ENCODE results near the gene DUS3L.
A peak's percentile ranks its signal among the peaks of the same experiment; 100 is the strongest.

The DUS3L gene

DNA sequence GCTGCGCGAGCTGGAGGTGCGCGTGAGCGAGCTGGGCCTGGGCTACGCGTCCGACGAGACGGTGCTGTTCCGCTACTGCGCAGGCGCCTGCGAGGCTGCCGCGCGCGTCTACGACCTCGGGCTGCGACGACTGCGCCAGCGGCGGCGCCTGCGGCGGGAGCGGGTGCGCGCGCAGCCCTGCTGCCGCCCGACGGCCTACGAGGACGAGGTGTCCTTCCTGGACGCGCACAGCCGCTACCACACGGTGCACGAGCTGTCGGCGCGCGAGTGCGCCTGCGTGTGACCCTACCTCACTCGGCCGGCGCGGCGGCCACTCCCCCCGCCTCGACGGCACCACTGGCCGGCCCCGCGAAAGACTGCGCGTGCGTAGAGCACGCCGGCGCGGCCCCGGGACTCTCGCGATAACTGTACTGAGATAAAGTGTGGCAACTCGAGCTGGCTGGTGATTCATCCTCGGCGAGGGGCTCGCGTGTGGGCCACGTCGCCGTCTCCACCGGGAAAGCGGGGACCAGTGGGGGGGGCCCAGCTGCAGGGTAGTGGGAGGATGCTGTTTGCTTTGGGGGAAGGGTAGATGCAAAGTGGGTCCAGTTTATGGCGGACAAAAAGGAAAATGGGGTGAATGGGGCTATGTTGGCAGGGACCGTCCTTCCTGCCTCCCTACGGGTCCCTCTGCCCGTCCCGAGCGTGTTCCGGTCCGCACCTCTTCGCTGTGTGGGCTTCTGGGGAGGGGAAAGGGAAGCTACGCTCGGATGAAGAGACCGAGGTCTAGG lies 37.1 kb upstream of the DUS3L start:
- peak overlapping the region; percentile 84 for H3K9ac ChIP-seq (ENCODE audit: low read length)
- peak overlapping the region; percentile 67 for H3K4me3 ChIP-seq (ENCODE audit: low read length)
- no peaks in the 10 kb centered on the region for H3K9me3 ChIP-seq (ENCODE audit: control insufficient read depth, low read length)
- H3K36me3 ChIP-seq (ENCODE audit: control insufficient read depth, insufficient read depth, low read length), result no peaks in the 10 kb centered on the region
- H3K4me1 ChIP-seq (ENCODE audit: control insufficient read depth, insufficient read depth, low read length), result peaks cover 27% of the 10 kb centered on the region
- peaks cover 8% of the 10 kb centered on the region for H3K27me3 ChIP-seq (ENCODE audit: control insufficient read depth, insufficient read depth, low read length)

DNA sequence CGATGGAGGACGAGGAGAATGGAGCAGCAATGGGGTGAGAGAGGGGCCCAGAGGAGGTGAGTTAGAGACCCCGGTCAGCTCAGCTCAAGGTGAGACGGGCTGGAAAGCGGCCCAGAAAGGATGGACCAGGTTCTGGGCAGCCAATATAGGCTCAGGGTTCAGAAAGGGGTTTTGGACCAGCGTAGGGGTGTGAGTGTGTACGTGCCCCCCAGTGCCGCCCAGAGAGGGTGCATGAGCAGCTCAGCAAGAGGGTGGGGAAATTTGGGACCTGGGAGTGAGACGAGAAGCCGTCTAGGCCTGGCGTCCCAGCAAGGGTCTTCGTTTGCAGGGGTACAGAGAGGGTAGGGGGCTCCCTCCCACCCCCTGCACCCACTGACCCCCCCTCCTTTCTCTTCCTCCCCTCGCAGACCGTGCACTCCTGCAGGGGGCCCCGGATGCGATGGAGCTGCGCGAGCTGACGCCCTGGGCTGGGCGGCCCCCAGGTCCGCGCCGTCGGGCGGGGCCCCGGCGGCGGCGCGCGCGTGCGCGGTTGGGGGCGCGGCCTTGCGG lies 36.5 kb upstream of the DUS3L start:
- Histone ChIP-seq H3K4me1 (ENCODE audit: control insufficient read depth, insufficient read depth, low read length) (peaks cover 27% of the 10 kb centered on the region), H3K9me3 (ENCODE audit: control insufficient read depth, low read length) (no peaks in the 10 kb centered on the region), H3K36me3 (ENCODE audit: control insufficient read depth, insufficient read depth, low read length) (no peaks in the 10 kb centered on the region), H3K27me3 (ENCODE audit: control insufficient read depth, insufficient read depth, low read length) (peaks cover 8% of the 10 kb centered on the region), H3K4me3 (ENCODE audit: low read length) (no peak overlapping the region), H3K9ac (ENCODE audit: low read length) (peak overlapping the region; percentile 9)

DNA sequence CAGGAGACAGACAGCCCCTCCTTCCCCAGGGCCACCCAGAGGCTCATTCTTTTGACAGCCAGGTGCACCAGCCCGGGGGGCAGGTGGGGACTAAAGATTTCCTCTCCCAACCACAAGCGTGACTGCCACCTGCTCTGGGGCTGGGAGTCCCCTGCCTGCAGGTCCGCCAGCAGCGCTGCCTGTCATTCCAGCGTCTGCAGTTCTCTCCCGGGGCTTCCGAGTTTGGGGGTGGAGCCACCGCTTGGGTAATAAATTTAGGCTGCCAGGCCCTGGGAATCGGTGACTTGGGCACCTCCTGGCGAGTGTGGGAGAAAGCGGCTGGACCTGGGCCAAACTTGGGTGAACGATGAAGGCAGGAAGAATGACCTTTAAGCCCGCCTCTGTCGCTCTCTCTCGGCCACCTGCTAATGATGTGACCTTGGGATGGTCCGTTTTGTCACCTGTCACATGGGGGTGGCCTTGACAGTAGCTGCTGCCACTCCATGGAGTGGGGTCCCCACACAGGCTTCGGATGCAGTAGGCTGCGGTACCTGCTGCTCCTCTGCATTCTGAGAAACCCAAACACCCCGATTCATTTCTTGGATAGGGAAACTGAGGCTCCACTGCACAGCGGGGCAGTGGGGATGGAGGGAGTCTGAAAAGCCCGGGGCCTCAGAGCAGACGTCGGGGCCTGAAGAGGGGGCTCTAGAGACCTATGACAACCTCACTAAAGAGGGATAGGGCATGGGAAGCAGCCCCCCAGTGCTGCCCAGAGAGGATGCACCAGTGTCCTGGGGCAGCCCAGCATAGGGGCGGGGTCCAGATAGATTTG lies 35.8 kb upstream of the DUS3L start:
- no peaks in the 10 kb centered on the region for H3K36me3 ChIP-seq (ENCODE audit: control insufficient read depth, insufficient read depth, low read length)
- H3K4me1 ChIP-seq (ENCODE audit: control insufficient read depth, insufficient read depth, low read length), result peaks cover 33% of the 10 kb centered on the region
- H3K9ac ChIP-seq (ENCODE audit: low read length), result peak overlapping the region; percentile 9
- no peak overlapping the region for H3K4me3 ChIP-seq (ENCODE audit: low read length)
- H3K9me3 ChIP-seq (ENCODE audit: control insufficient read depth, low read length), result no peaks in the 10 kb centered on the region
- peaks cover 8% of the 10 kb centered on the region for H3K27me3 ChIP-seq (ENCODE audit: control insufficient read depth, insufficient read depth, low read length)

DNA sequence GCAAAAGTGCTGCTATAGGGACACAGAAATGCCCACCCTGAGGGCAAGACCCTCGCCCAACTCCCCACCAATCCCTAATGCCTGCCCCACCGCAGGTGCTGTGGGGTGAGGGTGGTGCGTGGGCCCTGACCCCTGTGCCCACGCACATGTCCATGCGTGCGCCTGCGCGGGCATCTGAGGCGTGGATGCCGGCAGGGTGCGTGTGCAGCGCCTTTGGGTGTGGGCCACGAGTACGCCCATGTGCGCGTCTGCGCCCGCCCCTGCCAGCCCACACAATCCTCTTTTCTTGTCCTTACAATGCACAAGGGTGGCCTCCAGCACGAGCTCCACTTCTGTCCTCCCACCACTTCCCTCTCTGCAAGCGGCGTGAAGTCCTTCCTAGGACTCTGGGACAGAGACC lies 34.2 kb upstream of the DUS3L start:
- Histone ChIP-seq H3K4me3 (ENCODE audit: low read length) (no peak overlapping the region), H3K9ac (ENCODE audit: low read length) (no peak overlapping the region), H3K27me3 (ENCODE audit: control insufficient read depth, insufficient read depth, low read length) (peaks cover 8% of the 10 kb centered on the region), H3K36me3 (ENCODE audit: control insufficient read depth, insufficient read depth, low read length) (no peaks in the 10 kb centered on the region), H3K4me1 (ENCODE audit: control insufficient read depth, insufficient read depth, low read length) (peaks cover 33% of the 10 kb centered on the region), H3K9me3 (ENCODE audit: control insufficient read depth, low read length) (no peaks in the 10 kb centered on the region)

DNA sequence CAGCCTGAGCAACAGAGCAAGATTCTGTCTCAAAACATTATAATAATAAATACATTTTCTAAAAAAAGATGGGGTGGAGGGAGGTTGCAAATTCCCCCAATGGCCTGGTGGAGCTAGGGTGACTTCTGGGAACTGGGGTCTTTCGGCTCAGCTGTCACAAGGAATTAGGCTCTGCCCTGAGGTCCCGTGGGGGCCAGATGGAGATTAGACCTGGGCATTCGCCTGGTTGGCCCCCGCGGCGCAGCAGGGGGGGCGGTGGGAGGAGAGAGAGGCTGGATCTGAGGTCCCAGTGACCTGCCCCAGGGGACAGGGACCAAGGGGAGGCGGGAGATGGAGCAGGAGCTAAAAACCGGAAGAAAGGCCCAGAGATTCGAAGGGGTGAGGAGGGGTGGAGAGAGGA lies 33.8 kb upstream of the DUS3L start:
- Histone ChIP-seq H3K36me3 (ENCODE audit: control insufficient read depth, insufficient read depth, low read length) (no peaks in the 10 kb centered on the region), H3K4me3 (ENCODE audit: low read length) (no peak overlapping the region), H3K9me3 (ENCODE audit: control insufficient read depth, low read length) (no peaks in the 10 kb centered on the region), H3K4me1 (ENCODE audit: control insufficient read depth, insufficient read depth, low read length) (peaks cover 31% of the 10 kb centered on the region), H3K9ac (ENCODE audit: low read length) (no peak overlapping the region), H3K27me3 (ENCODE audit: control insufficient read depth, insufficient read depth, low read length) (peaks cover 8% of the 10 kb centered on the region)

DNA sequence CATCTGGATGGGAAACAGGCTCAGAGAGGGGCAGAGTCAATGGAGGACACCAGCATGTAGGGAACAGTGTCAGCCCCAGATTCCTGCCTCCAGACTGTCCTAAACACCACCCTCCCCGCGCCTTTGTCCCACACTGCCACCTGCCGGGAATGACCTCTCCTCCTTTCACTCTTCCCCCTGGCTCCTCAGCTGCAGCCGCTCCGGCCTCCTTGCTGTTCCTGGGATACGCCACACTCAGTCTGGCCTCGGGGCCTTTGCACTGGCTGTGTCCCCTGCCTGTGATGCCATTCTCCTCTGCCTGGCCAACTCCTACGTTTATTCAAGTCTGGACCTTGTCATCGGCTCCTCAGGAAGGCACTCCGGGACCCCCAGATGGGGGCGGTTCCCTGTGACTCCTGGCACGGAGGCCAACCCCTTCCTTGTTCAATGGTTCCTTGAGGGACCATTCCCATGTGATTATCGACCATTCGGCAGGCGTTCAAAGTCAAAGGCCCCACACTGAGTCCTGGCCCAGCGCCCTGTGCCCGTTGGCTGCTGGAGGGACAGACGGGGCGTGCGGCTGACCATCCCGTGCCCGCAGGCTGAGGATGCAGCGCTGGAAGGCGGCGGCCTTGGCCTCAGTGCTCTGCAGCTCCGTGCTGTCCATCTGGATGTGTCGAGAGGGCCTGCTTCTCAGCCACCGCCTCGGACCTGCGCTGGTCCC lies 32.8 kb upstream of the DUS3L start:
- Histone ChIP-seq H3K4me1 (ENCODE audit: control insufficient read depth, insufficient read depth, low read length) (peaks cover 21% of the 10 kb centered on the region), H3K9me3 (ENCODE audit: control insufficient read depth, low read length) (no peaks in the 10 kb centered on the region), H3K9ac (ENCODE audit: low read length) (no peak overlapping the region), H3K27me3 (ENCODE audit: control insufficient read depth, insufficient read depth, low read length) (peaks cover 5% of the 10 kb centered on the region), H3K36me3 (ENCODE audit: control insufficient read depth, insufficient read depth, low read length) (no peaks in the 10 kb centered on the region), H3K4me3 (ENCODE audit: low read length) (no peak overlapping the region)

DNA sequence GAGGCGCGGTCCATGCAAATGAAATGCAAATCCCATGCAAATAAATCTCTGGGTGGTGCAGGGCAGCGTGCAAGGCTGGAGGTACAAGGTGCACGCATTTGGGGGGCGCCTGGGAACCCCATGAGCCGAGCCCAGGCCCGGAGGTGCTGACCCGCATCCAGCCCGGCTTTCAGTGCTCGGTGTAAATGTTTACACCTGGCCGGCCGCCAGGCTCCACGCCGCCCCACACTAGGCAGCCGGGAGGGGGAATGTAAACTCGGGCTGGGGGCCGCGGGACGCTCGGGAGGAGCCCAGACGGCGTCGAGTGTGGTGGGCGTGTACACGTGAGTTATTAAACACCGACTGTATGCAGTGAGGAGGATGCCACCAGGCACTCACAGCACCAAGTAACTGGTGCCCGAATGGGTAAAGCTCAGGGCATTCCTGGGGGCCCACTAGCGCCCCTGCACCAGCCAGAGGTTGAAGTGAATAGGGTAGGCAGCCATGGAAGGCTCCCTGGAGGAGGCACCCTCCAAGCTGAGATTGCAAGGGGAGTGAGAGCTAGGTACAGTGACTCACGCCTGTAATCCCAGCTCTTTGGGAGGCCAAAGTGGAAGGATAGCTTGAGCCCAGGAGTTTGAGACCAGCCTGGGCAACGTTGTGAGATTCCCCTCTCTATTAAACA lies 31.4 kb upstream of the DUS3L start:
- H3K9me3 ChIP-seq (ENCODE audit: control insufficient read depth, low read length), result no peaks in the 10 kb centered on the region
- peaks cover 12% of the 10 kb centered on the region for H3K4me1 ChIP-seq (ENCODE audit: control insufficient read depth, insufficient read depth, low read length)
- H3K27me3 ChIP-seq (ENCODE audit: control insufficient read depth, insufficient read depth, low read length), result no peaks in the 10 kb centered on the region
- H3K9ac ChIP-seq (ENCODE audit: low read length), result no peak overlapping the region
- no peaks in the 10 kb centered on the region for H3K36me3 ChIP-seq (ENCODE audit: control insufficient read depth, insufficient read depth, low read length)
- H3K4me3 ChIP-seq (ENCODE audit: low read length), result no peak overlapping the region

DNA sequence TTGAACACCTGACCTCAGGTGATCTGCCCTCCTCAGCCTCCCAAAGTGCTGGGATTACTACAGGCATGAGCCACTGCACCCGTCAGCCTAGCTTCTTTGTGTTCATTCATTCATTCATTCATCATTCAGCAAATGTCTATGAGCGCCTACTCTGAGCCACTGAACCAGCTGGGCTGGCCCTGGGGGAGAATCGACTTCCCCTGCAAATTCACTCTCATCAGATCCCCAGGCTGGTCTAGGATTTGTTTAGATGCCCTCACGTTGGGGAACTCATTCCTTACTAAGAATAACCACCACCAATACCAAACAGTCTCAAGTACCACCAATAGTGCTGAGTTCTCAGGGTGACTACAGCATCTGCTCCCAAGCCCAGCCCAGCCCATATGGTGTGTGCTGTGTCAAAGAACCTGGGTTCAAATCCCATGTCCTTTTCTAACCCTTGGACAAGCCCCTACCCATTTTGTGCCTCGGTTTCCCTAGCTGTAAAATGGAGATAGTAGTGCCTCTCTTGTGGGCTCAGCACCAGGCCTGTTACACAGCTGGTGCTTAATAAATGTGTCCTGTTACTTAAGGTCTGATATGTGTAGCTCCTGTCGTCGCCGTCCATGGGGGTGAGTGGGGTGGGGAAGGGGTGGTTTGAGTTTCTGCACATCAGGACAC lies 30.7 kb upstream of the DUS3L start:
- H3K27me3 ChIP-seq (ENCODE audit: control insufficient read depth, insufficient read depth, low read length), result no peaks in the 10 kb centered on the region
- no peaks in the 10 kb centered on the region for H3K36me3 ChIP-seq (ENCODE audit: control insufficient read depth, insufficient read depth, low read length)
- peaks cover 6% of the 10 kb centered on the region for H3K4me1 ChIP-seq (ENCODE audit: control insufficient read depth, insufficient read depth, low read length)
- H3K4me3 ChIP-seq (ENCODE audit: low read length), result no peak overlapping the region
- H3K9me3 ChIP-seq (ENCODE audit: control insufficient read depth, low read length), result no peaks in the 10 kb centered on the region
- H3K9ac ChIP-seq (ENCODE audit: low read length), result no peak overlapping the region

DNA sequence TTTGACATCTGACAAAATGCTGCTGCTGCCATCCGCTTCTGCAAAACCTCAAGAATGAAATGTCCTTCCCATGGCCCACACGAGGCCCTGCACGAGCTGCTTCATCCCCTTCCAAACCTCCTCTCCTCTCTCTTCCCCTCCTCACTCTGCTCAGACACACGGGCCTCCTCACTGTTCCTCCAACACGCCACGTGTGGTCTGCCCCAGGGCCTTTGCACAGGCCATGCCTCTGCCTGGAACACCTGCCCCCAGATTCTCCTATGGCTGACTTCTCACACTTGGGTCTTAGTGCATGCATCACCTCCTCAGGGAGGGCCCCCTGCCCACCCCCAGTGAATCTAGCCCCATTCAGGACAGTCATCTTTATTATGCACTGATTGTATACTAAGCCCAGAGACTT lies 29.8 kb upstream of the DUS3L start:
- no peaks in the 10 kb centered on the region for H3K36me3 ChIP-seq (ENCODE audit: control insufficient read depth, insufficient read depth, low read length)
- peaks cover 6% of the 10 kb centered on the region for H3K4me1 ChIP-seq (ENCODE audit: control insufficient read depth, insufficient read depth, low read length)
- no peak overlapping the region for H3K4me3 ChIP-seq (ENCODE audit: low read length)
- no peaks in the 10 kb centered on the region for H3K9me3 ChIP-seq (ENCODE audit: control insufficient read depth, low read length)
- no peaks in the 10 kb centered on the region for H3K27me3 ChIP-seq (ENCODE audit: control insufficient read depth, insufficient read depth, low read length)
- H3K9ac ChIP-seq (ENCODE audit: low read length), result no peak overlapping the region

DNA sequence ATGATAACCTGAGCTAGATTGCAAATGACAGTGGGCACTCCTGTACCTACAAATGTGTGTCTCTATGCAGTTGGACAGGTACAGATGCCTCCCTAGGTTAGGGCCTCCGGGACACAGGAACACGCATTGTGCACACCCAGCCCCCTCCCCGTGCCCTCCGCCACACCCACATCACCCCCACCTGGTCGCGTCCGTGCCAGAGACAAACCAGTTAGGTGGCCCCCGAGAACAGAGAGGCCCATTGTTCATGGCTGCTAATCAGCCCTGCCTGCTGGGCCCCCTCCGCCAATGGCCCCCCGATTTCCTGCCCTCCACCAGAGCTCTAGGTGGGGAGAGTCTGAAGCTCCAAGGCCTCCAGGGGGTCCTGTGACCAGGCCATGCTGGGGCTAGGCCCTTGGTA lies 27.6 kb upstream of the DUS3L start:
- no peaks in the 10 kb centered on the region for H3K36me3 ChIP-seq (ENCODE audit: control insufficient read depth, insufficient read depth, low read length)
- no peak overlapping the region for H3K4me3 ChIP-seq (ENCODE audit: low read length)
- no peaks in the 10 kb centered on the region for H3K27me3 ChIP-seq (ENCODE audit: control insufficient read depth, insufficient read depth, low read length)
- H3K9me3 ChIP-seq (ENCODE audit: control insufficient read depth, low read length), result no peaks in the 10 kb centered on the region
- peaks cover 6% of the 10 kb centered on the region for H3K4me1 ChIP-seq (ENCODE audit: control insufficient read depth, insufficient read depth, low read length)
- no peak overlapping the region for H3K9ac ChIP-seq (ENCODE audit: low read length)

DNA sequence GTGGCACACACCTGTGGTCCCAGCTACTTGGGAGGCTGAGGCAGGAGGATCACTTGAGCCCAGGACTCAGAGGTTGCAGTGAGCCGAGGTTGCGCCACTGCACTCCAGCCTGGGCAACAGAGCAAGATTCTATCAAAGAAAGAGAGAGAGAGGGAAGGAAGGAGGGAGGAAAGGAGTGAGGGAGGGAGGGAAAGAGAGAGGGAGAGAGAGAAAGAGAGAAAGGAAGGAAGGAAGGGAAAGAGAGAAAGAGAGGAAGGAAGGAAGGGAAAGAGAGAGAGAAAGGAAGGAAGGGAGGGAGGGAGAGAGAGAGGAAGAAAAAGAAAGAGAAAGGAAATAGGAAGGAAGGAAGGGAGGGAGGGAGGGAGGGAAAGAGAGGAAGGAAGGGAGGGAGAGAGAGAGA lies 26.3 kb upstream of the DUS3L start:
- Histone ChIP-seq H3K9ac (ENCODE audit: low read length) (no peak overlapping the region), H3K9me3 (ENCODE audit: control insufficient read depth, low read length) (no peaks in the 10 kb centered on the region), H3K27me3 (ENCODE audit: control insufficient read depth, insufficient read depth, low read length) (no peaks in the 10 kb centered on the region), H3K4me1 (ENCODE audit: control insufficient read depth, insufficient read depth, low read length) (peaks cover 4% of the 10 kb centered on the region), H3K4me3 (ENCODE audit: low read length) (no peak overlapping the region), H3K36me3 (ENCODE audit: control insufficient read depth, insufficient read depth, low read length) (no peaks in the 10 kb centered on the region)
